ENCODE results near the gene CDH4. TPM values are rescaled to one million over a fixed set of nuclear protein-coding genes. Genes with fewer than 3 reads are reported as not detected.
A peak's percentile ranks its signal among the peaks of the same experiment; 100 is the strongest.

Gene CDH4
- total RNA-seq, 6 donors from 2014 or later: 0.20 to 1.0 (median 0.40) TPM; not detected in 1

GRCh38 chr20:61937963-61938838 is 686.1 kb downstream of the CDH4 start:
- DNase-seq (peak in 1 of 2 donors; percentile 76), ATAC-seq (ENCODE audit: low FRiP score in 2 of 2) (no peak)
- 74 to 75% methylated on average over 6 to 30 of the region's 31 CpGs for WGBS, 2 donors

GRCh38 chr20:61938839-61939690 is 687.0 kb downstream of the CDH4 start:
- Histone ChIP-seq H3K4me1 (no peaks in the 10 kb centered on the region), H3K9me3 (no peaks in the 10 kb centered on the region), H3K4me3 (no peak overlapping the region), H3K27me3 (no peaks in the 10 kb centered on the region), H3K27ac (no peak overlapping the region), H3K36me3 (no peaks in the 10 kb centered on the region)
- ATAC-seq (ENCODE audit: low FRiP score in 2 of 2): no peak
- DNase-seq: peak in 1 of 2 donors; percentile 60
- TF ChIP-seq CTCF (IDR thresholded peaks at IDR 0.05) (no peak), EP300 (IDR thresholded peaks at IDR 0.05) (no peak), POLR2A (IDR thresholded peaks at IDR 0.05) (no peak), POLR2AphosphoS5 (IDR thresholded peaks at IDR 0.05) (no peak)
- WGBS, 2 donors: 77% methylated on average over 20 to 27 of the region's 27 CpGs

More at GRCh38 chr20:61937963-61938838, 686.1 kb downstream of the CDH4 start:
- Histone ChIP-seq H3K9me3 (no peaks in the 10 kb centered on the region), H3K4me3 (no peak overlapping the region), H3K27me3 (no peaks in the 10 kb centered on the region), H3K27ac (no peak overlapping the region), H3K4me1 (no peaks in the 10 kb centered on the region), H3K36me3 (no peaks in the 10 kb centered on the region)
- TF ChIP-seq POLR2AphosphoS5 (IDR thresholded peaks at IDR 0.05) (no peak), POLR2A (IDR thresholded peaks at IDR 0.05) (no peak), EP300 (IDR thresholded peaks at IDR 0.05) (no peak), CTCF (IDR thresholded peaks at IDR 0.05) (no peak)

GRCh38 chr20:61939691-61940360 is 687.8 kb downstream of the CDH4 start:
- H3K27me3 ChIP-seq: no peaks in the 10 kb centered on the region
- no peaks in the 10 kb centered on the region for H3K36me3 ChIP-seq
- H3K9me3 ChIP-seq: no peaks in the 10 kb centered on the region
- ATAC-seq (ENCODE audit: low FRiP score in 2 of 2): no peak
- no peak for DNase-seq
- H3K4me1 ChIP-seq: no peaks in the 10 kb centered on the region
- H3K4me3 ChIP-seq: no peak overlapping the region
- H3K27ac ChIP-seq: no peak overlapping the region
- WGBS, 2 donors: 74 to 80% methylated on average over 12 to 13 of the region's 13 CpGs
- no peak for TF ChIP-seq POLR2AphosphoS5 (IDR thresholded peaks at IDR 0.05)
- TF ChIP-seq EP300 (IDR thresholded peaks at IDR 0.05): no peak
- no peak for TF ChIP-seq CTCF (IDR thresholded peaks at IDR 0.05)

- H3K4me3 ChIP-seq: no peak overlapping the region
- no peaks in the 10 kb centered on the region for H3K36me3 ChIP-seq
- no peak overlapping the region for H3K27ac ChIP-seq
- TF ChIP-seq CTCF (IDR thresholded peaks at IDR 0.05): no peak
- TF ChIP-seq EP300 (IDR thresholded peaks at IDR 0.05): no peak
- no peak for TF ChIP-seq POLR2AphosphoS5 (IDR thresholded peaks at IDR 0.05)
- no peak for TF ChIP-seq POLR2A (IDR thresholded peaks at IDR 0.05)
- H3K4me1 ChIP-seq: no peaks in the 10 kb centered on the region
- no peaks in the 10 kb centered on the region for H3K9me3 ChIP-seq
- ATAC-seq (ENCODE audit: low FRiP score in 2 of 2) (no peak), DNase-seq (peak in 1 of 2 donors; percentile 66)
- H3K27me3 ChIP-seq: no peaks in the 10 kb centered on the region
- 89 to 90% methylated on average over 17 of the region's 17 CpGs for WGBS, 2 donors
These were observed 688.4 kb downstream of the CDH4 start for GRCh38 chr20:61940491-61940890.

All from upper lobe of left lung (tissue), 6 donors.